Calu3 (cell line): ENCODE measurements around the gene ZNF503. TPM values are rescaled to one million over a fixed set of nuclear protein-coding genes. Genes with fewer than 3 reads are reported as not detected.

Experiments
- BruUV-seq: library from RNA; stranded (reverse); fragments of 400-500 nt; replicated peaks from 2 replicates; lab custom pipeline; 2021; lab: Mats Ljungman, UMichigan
- CTCF ChIA-PET: fragments of 300-600 bp; sonication (Branson Sonifier 250); formaldehyde crosslinking; loops from one replicate; lab custom pipeline; 2022; ENCODE audit warnings: antibody characterized with exemption; lab: Charles Lee
- DNase-seq: peaks from one replicate; pipeline ENCODE4 v3.0.0; 2022
- H3K27ac Mint-ChIP-seq: one replicate; pipeline ENCODE4 v1.8.0; 2022; ENCODE audit warnings: mixed read lengths; ENCODE audit not compliant: unreplicated experiment
- H3K27me3 Mint-ChIP-seq: one replicate; pipeline ENCODE4 v1.8.0; 2022; ENCODE audit warnings: mixed read lengths; ENCODE audit not compliant: unreplicated experiment
- H3K36me3 Mint-ChIP-seq: one replicate; pipeline ENCODE4 v1.8.0; 2022; ENCODE audit warnings: mild to moderate bottlenecking, moderate library complexity, mixed read lengths; ENCODE audit not compliant: insufficient read depth, unreplicated experiment
- H3K4me1 Mint-ChIP-seq: one replicate; pipeline ENCODE4 v1.8.0; 2022; ENCODE audit warnings: mild to moderate bottlenecking, low read depth, mixed read lengths; ENCODE audit not compliant: unreplicated experiment
- H3K4me3 Mint-ChIP-seq: one replicate; pipeline ENCODE4 v1.8.0; 2022; ENCODE audit warnings: mild to moderate bottlenecking, low read depth, moderate library complexity, mixed read lengths; ENCODE audit not compliant: unreplicated experiment
- H3K9me3 Mint-ChIP-seq: one replicate; pipeline ENCODE4 v1.8.0; 2022; ENCODE audit warnings: low read depth, mixed read lengths; ENCODE audit not compliant: unreplicated experiment
- intact Hi-C: fragments of 100-400 bp; cut with micrococcal nuclease; formaldehyde crosslinking; loops from one replicate; pipeline ENCODE4 v1.10.0; 2022; ENCODE audit not compliant: unreplicated experiment
- total RNA-seq: library from RNA; stranded (reverse); gene quantifications from 2 replicates; pipeline ENCODE4 v1.2.3, GENCODE V29; 2022
- TF ChIP-seq, protein P1 (sequence below): fragments of 200-600 bp; IDR thresholded peaks from one replicate; pipeline ENCODE4 v1.8.0; 2022; ENCODE audit warnings: antibody characterized with exemption; ENCODE audit not compliant: unreplicated experiment

Gene ZNF503
- total RNA-seq, 1 experiment from 2014 or later: 12.5 TPM

- intact Hi-C loops: no loop called here
- Mint-ChIP-seq H3K27ac (no peak overlapping the region), H3K27me3 (peaks cover 46% of the 10 kb centered on the region), H3K4me3 (no peak overlapping the region), H3K36me3 (no peaks in the 10 kb centered on the region), H3K9me3 (peaks cover 10% of the 10 kb centered on the region), H3K4me1 (no peaks in the 10 kb centered on the region)
- CTCF ChIA-PET: interaction anchor here (1.0 kb wide), 1 partner anchor 12 kb away, joined by 3 read pairs; no protein-coding TSS in a partner anchor
- no TSS peak for BruUV-seq
- TF ChIP-seq, protein P1, sequence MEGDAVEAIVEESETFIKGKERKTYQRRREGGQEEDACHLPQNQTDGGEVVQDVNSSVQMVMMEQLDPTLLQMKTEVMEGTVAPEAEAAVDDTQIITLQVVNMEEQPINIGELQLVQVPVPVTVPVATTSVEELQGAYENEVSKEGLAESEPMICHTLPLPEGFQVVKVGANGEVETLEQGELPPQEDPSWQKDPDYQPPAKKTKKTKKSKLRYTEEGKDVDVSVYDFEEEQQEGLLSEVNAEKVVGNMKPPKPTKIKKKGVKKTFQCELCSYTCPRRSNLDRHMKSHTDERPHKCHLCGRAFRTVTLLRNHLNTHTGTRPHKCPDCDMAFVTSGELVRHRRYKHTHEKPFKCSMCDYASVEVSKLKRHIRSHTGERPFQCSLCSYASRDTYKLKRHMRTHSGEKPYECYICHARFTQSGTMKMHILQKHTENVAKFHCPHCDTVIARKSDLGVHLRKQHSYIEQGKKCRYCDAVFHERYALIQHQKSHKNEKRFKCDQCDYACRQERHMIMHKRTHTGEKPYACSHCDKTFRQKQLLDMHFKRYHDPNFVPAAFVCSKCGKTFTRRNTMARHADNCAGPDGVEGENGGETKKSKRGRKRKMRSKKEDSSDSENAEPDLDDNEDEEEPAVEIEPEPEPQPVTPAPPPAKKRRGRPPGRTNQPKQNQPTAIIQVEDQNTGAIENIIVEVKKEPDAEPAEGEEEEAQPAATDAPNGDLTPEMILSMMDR: no peak
- no peak for DNase-seq
Measured at GRCh38 chr10:75388082-75388481, 13.5 kb downstream of the ZNF503 start.

GRCh38 chr10:75386128-75386527, 15.4 kb downstream of the ZNF503 start:
- TF ChIP-seq, protein P1: no peak
- Mint-ChIP-seq H3K4me3 (no peak overlapping the region), H3K27me3 (peaks cover 46% of the 10 kb centered on the region), H3K36me3 (no peaks in the 10 kb centered on the region), H3K4me1 (no peaks in the 10 kb centered on the region), H3K9me3 (peaks cover 14% of the 10 kb centered on the region), H3K27ac (no peak overlapping the region)
- CTCF ChIA-PET: no interaction called here
- DNase-seq: no peak
- no TSS peak for BruUV-seq
- intact Hi-C loops: no loop called here

- Mint-ChIP-seq H3K27ac (no peak overlapping the region), H3K4me3 (no peak overlapping the region), H3K27me3 (peaks cover 27% of the 10 kb centered on the region), H3K36me3 (no peaks in the 10 kb centered on the region), H3K9me3 (peaks cover 3% of the 10 kb centered on the region), H3K4me1 (no peaks in the 10 kb centered on the region)
- no peak for DNase-seq
- no TSS peak for BruUV-seq
- TF ChIP-seq, protein P1: no peak
- CTCF ChIA-PET: no interaction called here
- intact Hi-C loops: no loop called here
Measured at GRCh38 chr10:75379817-75380216, 21.7 kb downstream of the ZNF503 start.

- TF ChIP-seq, protein P1: no peak
- intact Hi-C loops: no loop called here
- Mint-ChIP-seq H3K36me3 (no peaks in the 10 kb centered on the region), H3K9me3 (peaks cover 3% of the 10 kb centered on the region), H3K27me3 (peaks cover 27% of the 10 kb centered on the region), H3K4me3 (no peak overlapping the region), H3K4me1 (no peaks in the 10 kb centered on the region), H3K27ac (no peak overlapping the region)
- BruUV-seq: no TSS peak
- DNase-seq: no peak
- CTCF ChIA-PET: no interaction called here
Measured at GRCh38 chr10:75379212-75379724, 22.3 kb downstream of the ZNF503 start.
